Mucosa of descending colon (tissue), 3 donors: ENCODE measurements around the gene ADCK1. TPM values are rescaled to one million over a fixed set of nuclear protein-coding genes. Genes with fewer than 3 reads are reported as not detected.
"Not testable (repeated sequence)": the region's sequence is repeated elsewhere in the genome, so short reads cannot be mapped to it uniquely, and the experiment has no call there.

Experiments used
- ATAC-seq: fragments of 200-7000 bp; cut with Tn5 transposase; one replicate; pipeline ENCODE4 v1.9.1; 2020; ENCODE audit warnings: mild to moderate bottlenecking, moderate library complexity
- DNase-seq, 3 donors: peaks; one replicate each; pipeline ENCODE4 v3.0.0-alpha.2; 2020
- H3K36me3 ChIP-seq: fragments of 200-600 bp; one replicate; pipeline ENCODE4 v1.8.0; 2021; ENCODE audit warnings: low read depth, mild to moderate bottlenecking
- H3K4me1 ChIP-seq: fragments of 200-600 bp; one replicate; pipeline ENCODE4 v1.8.0; 2021; ENCODE audit warnings: low read depth, mild to moderate bottlenecking
- H3K4me3 ChIP-seq: fragments of 200-600 bp; one replicate; pipeline ENCODE4 v1.8.0; 2021; ENCODE audit warnings: mild to moderate bottlenecking
- H3K9me3 ChIP-seq: fragments of 200-600 bp; one replicate; pipeline ENCODE4 v1.8.0; 2021; ENCODE audit warnings: mild to moderate bottlenecking
- CTCF ChIP-seq: fragments of 200-600 bp; IDR thresholded peaks from one replicate; pipeline ENCODE4 v1.8.0; 2022; ENCODE audit warnings: antibody characterized with exemption, mild to moderate bottlenecking
- intact Hi-C, 2 donors: fragments of 100-400 bp; cut with DNase I in 1 of 2; cut with micrococcal nuclease in 1 of 2; formaldehyde crosslinking; loops; one replicate each; pipeline versions ENCODE4 v1.11.0 to v1.11.1; 2022; cut with DNase I, micrococcal nuclease
- total RNA-seq, 3 donors: library from RNA; stranded (reverse); fragmentation: NEBNext Ultra II Directional in 2 of 3; extraction: Animal tissue kit (Norgen Biotek cat#: 25700) in 2 of 3; gene quantifications; one replicate each; pipeline versions ENCODE4 v1.2.1 to v1.2.4, GENCODE V29; 2021 to 2023
- donor health status: DM: no; HTN: no; CAD: no; lungs with moderate emphysema.
- donor health status: DM: no; HTN: no; CAD: no.
- donor health status: DM: no; HTN: yes; CAD: no.

Gene ADCK1
- total RNA-seq, 3 donors from 2014 or later: 9.1 to 15.4 (median 13.6) TPM

- no peak for ATAC-seq
- no peak overlapping the region for H3K4me3 ChIP-seq
- DNase-seq: no peak
- no peaks in the 10 kb centered on the region for H3K4me1 ChIP-seq
- H3K36me3 ChIP-seq: no peaks in the 10 kb centered on the region
- no peaks in the 10 kb centered on the region for H3K9me3 ChIP-seq
- no peak for TF ChIP-seq CTCF
- intact Hi-C loops: no loop called here
Observed at GRCh38 chr14:77885367-77885766, 85.5 kb downstream of the ADCK1 start.

- Histone ChIP-seq H3K4me3 (no peak overlapping the region), H3K9me3 (no peaks in the 10 kb centered on the region), H3K36me3 (no peaks in the 10 kb centered on the region), H3K4me1 (no peaks in the 10 kb centered on the region)
- no peak for DNase-seq
- intact Hi-C loops: no loop called here
- no peak for TF ChIP-seq CTCF
- ATAC-seq: no peak
Observed at GRCh38 chr14:77886010-77886409, 86.1 kb downstream of the ADCK1 start.

GRCh38 chr14:77888903-77889302, 89.0 kb downstream of the ADCK1 start:
- intact Hi-C loops, H3K4me3 ChIP-seq, ATAC-seq: not testable (repeated sequence)

GRCh38 chr14:77889971-77890442, 90.1 kb downstream of the ADCK1 start:
- no peak for DNase-seq
- H3K36me3 ChIP-seq: no peaks in the 10 kb centered on the region
- intact Hi-C loops: no loop called here

More at GRCh38 chr14:77888903-77889302, 89.0 kb downstream of the ADCK1 start:
- H3K9me3 ChIP-seq, H3K4me1 ChIP-seq, DNase-seq, H3K36me3 ChIP-seq: not testable (repeated sequence)

GRCh38 chr14:77890873-77891272, 91.0 kb downstream of the ADCK1 start:
- no peaks in the 10 kb centered on the region for H3K36me3 ChIP-seq
- no peak overlapping the region for H3K4me3 ChIP-seq
- DNase-seq: no peak
- H3K4me1 ChIP-seq: no peaks in the 10 kb centered on the region
- H3K9me3 ChIP-seq: no peaks in the 10 kb centered on the region
- no peak for TF ChIP-seq CTCF
- no peak for ATAC-seq
- intact Hi-C loops: no loop called here

More at GRCh38 chr14:77889971-77890442, 90.1 kb downstream of the ADCK1 start:
- no peak overlapping the region for H3K4me3 ChIP-seq
- H3K9me3 ChIP-seq: no peaks in the 10 kb centered on the region
- no peak for TF ChIP-seq CTCF
- H3K4me1 ChIP-seq: no peaks in the 10 kb centered on the region
- ATAC-seq: no peak

GRCh38 chr14:77892381-77892871, 92.5 kb downstream of the ADCK1 start:
- ATAC-seq (no peak), DNase-seq (no peak)
- Histone ChIP-seq H3K4me3 (no peak overlapping the region), H3K9me3 (no peaks in the 10 kb centered on the region), H3K36me3 (no peaks in the 10 kb centered on the region), H3K4me1 (no peaks in the 10 kb centered on the region)
- no peak for TF ChIP-seq CTCF
- intact Hi-C loops: no loop called here
